NCI-H460 (cell line): Measurements from ENCODE around the gene FBLN7. TPM values are rescaled to one million over a fixed set of nuclear protein-coding genes. Genes with fewer than 3 reads are reported as not detected.
A peak's percentile ranks its signal among the peaks of the same experiment; 100 is the strongest.
"Not testable (repeated sequence)": the region's sequence is repeated elsewhere in the genome, so short reads cannot be mapped to it uniquely, and the experiment has no call there.

ENCODE experiments used
- DNase-seq: peaks from one replicate; pipeline ENCODE4 v3.0.0-alpha.2; 2016; ENCODE audit warnings: low read depth; ENCODE audit errors: extremely low read depth
- total RNA-seq: library from RNA; depleted of rRNA; stranded (reverse); fragments of >200 nt; shearing (Covaris generic); gene quantifications from 2 replicates; pipeline ENCODE4 v1.2.3, GENCODE V29; 2014

FBLN7 gene
- total RNA-seq, 1 experiment from 2014 or later, result 0.40 TPM

- no peak for DNase-seq
Measured at GRCh38 chr2:112181571-112182290, 43.5 kb downstream of the FBLN7 start.

- DNase-seq, result no peak
Measured at GRCh38 chr2:112182581-112183034, 44.4 kb downstream of the FBLN7 start.

- DNase-seq, result no peak
Measured at GRCh38 chr2:112183327-112184025, 45.3 kb downstream of the FBLN7 start.

- no peak for DNase-seq
Measured at GRCh38 chr2:112184121-112184520, 45.9 kb downstream of the FBLN7 start.

DNA sequence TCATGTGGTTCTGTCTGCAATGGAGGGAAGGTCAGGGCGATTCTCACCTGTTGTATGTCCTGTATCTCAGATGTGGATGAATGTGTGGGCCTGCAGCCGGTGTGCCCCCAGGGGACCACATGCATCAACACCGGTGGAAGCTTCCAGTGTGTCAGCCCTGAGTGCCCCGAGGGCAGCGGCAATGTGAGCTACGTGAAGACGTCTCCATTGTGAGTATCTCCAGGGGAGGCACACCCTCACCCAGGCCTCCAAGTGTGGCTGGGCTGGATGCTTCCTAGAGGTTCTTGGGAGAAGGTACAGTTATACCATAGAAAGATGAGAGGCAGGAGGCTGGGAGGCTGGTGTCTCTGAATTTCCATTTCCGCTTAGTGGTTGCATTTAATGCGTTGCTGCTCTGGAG, 46.9 kb downstream of the FBLN7 start:
- DNase-seq, result no peak

DNA sequence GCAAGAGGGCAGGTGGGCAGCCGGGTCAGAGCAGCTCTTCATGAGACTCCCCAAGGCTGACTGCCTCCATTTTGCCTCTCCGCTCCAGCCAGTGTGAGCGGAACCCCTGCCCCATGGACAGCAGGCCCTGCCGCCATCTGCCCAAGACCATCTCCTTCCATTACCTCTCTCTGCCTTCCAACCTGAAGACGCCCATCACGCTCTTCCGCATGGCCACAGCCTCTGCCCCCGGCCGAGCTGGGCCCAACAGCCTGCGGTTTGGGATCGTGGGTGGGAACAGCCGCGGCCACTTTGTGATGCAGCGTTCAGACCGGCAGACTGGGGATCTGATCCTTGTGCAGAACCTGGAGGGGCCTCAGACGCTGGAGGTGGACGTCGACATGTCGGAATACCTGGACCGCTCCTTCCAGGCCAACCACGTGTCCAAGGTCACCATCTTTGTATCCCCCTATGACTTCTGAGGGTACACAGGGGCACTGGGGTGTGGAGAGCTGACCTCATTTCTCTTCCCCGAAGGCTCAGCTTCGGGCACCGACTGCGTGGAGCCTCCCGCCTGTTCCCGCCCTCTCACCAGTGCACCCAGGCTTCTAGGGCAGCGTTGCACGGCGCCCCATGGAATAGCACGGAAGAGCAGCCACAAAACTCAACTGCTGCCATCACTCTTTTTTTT, 49.0 kb downstream of the FBLN7 start:
- DNase-seq, result no peak

- no peak for DNase-seq
Measured at GRCh38 chr2:112187805-112188596, 49.8 kb downstream of the FBLN7 start.

DNA sequence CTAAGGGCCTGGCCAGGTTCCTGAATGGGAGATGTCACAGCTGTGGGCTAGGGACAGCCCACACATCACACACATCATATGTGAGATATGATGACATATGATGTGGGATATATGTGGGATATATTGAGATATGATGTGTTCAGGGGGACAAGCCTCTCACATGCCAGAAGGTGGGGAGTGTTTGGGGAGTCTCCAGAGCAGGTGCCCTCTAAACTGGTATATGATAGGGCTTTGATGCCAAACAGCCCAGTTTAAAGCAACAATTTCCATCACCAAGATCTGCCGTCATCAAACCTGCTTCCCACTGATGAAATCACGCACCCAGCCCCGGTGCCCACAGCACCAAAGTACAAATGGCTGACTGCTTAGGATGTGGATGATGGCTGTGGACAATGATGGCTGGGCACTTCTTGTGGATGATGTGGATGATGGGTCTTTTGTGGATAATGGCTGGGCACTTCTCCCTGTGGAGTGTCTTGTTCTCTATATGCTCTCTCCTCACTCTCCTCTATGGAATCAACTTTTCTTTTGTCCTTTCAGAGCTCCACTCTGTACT, 50.9 kb downstream of the FBLN7 start:
- no peak for DNase-seq

GRCh38 chr2:112194028-112194427, 55.8 kb downstream of the FBLN7 start:
- no peak for DNase-seq

GRCh38 chr2:112194482-112194881, 56.3 kb downstream of the FBLN7 start:
- DNase-seq, result no peak

GRCh38 chr2:112195167-112195766, 57.1 kb downstream of the FBLN7 start:
- DNase-seq, result no peak

- no peak for DNase-seq
Measured at GRCh38 chr2:112195950-112196349, 57.8 kb downstream of the FBLN7 start.

GRCh38 chr2:112197868-112198267, 59.7 kb downstream of the FBLN7 start:
- DNase-seq, result no peak

DNA sequence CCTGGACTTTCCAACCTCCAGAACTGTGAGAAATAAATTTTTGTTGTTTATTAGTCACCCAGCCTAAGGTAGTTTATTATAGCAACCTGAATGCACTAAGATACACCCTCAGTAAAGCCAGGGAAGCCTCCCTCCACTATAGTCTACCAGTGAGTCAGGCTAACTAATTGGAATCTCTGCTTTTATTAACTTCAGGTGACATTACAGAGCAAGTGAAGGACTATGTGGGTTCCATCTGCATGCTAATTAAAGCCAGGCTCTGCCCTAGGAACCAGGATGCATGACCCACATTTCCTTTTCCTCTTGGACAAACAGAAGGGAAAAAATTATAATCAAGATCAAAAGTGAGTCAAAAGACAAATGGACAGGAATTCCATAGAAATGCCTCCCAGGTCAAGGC, 60.6 kb downstream of the FBLN7 start:
- DNase-seq, result no peak

GRCh38 chr2:112199188-112199587, 61.0 kb downstream of the FBLN7 start:
- no peak for DNase-seq

DNA sequence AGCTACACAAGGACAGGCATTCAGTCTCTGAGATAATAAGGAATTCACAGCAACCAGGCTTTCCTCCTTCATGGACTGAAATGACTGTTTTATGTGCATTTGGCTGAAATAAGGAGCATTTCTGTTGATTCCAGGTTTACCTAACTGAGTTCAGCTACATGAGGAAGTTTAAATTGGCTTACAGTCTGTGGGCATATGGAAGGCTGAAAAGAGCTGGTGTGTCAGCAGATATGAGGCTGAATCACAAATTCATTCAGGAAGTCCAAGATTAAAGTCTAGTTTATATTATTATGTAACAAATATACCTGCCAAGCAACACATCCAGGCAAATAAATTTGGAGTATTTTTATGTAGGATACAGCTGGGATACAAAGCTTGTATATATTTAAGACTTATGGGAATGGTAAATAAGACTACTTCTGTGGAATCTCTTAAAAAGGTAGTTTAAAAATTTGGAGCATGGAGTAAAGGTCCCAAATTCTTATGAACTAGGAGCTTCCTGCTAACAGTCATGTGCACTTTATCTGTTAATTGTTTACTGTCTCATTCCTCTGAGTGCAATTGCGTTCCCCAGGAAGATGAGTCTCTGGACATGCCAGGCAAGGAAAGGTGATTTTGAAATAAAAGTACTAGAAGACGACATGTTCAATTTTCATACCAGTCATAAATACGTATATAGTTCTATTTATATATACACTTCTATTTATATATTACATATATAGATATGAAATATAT, 63.7 kb downstream of the FBLN7 start:
- DNase-seq, result no peak

GRCh38 chr2:112204411-112204810, 66.2 kb downstream of the FBLN7 start:
- no peak for DNase-seq

GRCh38 chr2:112207905-112208304, 69.7 kb downstream of the FBLN7 start:
- DNase-seq, result not testable (repeated sequence)

DNA sequence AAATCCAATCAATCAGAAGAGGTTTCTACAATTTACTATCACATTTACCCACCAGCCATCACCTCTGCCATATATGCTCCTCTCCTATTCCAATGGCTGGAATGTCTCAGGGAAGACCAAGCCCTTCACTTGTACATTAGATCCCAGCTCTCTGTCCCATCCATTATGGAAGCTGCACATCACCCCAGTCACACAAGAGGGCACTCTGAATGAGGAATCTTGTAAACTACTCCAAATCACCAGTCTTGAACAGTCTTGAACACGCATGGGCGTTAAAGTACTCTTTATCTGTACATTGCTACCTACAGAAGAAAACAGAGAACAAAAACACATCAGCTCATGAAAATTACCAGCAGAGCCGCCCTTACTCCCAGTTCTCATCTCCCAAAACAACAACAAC, 78.0 kb downstream of the FBLN7 start:
- peak; percentile 12 for DNase-seq
